ENCODE measurements around the gene CEPT1.

The CEPT1 gene

DNA sequence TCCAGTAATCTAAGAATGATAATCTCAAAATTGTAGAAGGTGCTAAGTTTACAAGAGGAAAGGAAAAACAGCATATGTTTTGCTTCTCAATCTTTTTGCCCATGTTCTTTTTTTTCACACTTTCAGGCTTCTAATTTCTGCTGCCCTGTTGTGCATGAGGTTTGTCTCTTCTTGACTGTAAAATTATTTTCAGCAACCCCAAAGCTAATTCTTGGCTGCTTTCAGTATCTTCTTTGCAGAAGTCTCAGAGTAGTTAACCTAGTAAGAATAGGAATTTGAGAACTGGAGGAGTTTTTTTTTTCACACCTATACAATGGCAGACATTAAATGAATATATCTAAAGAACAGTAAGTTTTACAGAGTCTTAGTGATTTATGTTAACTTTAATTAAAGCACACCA is 34.0 kb downstream of the CEPT1 start:
- TF ChIP-seq, protein P1, sequence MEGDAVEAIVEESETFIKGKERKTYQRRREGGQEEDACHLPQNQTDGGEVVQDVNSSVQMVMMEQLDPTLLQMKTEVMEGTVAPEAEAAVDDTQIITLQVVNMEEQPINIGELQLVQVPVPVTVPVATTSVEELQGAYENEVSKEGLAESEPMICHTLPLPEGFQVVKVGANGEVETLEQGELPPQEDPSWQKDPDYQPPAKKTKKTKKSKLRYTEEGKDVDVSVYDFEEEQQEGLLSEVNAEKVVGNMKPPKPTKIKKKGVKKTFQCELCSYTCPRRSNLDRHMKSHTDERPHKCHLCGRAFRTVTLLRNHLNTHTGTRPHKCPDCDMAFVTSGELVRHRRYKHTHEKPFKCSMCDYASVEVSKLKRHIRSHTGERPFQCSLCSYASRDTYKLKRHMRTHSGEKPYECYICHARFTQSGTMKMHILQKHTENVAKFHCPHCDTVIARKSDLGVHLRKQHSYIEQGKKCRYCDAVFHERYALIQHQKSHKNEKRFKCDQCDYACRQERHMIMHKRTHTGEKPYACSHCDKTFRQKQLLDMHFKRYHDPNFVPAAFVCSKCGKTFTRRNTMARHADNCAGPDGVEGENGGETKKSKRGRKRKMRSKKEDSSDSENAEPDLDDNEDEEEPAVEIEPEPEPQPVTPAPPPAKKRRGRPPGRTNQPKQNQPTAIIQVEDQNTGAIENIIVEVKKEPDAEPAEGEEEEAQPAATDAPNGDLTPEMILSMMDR (IDR thresholded peaks at IDR 0.05) = no peak

DNA sequence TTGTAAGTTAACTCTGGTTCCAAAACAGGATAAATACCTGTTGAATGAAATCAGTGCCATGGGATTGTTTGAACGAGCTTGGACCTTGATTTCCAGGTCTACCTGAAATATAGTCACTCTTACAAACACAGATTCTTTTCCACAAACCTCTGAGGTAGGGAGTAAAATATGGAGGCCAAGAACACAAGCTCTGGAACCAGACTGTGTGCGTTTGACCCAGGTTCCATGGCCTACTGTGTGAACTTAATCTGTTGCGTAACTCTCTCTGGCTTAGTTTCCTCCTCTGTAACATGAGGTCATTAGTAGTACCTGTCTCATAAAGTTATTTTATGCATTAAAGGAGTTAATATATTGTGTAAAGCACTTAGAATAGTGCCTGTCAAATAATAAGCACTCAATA is 35.3 kb downstream of the CEPT1 start:
- TF ChIP-seq, protein P1 (IDR thresholded peaks at IDR 0.05) = no peak

DNA sequence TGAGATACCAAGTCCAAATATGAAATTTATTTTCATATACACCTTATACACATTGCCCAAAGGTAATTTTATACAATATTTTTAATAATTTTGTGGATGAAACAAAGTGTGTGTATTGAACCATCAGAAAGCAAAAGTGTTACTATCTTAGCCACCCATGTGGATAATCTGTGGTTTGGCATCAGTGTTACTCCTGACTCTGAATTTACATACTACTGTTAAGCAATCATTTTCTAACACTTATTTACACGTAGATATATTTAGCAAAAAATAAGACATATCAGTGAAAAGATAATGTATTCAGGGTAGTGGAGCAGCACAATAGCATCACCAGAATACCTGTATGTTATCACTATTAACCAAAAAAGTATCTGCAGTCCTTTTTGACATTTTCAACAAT is 36.7 kb downstream of the CEPT1 start:
- TF ChIP-seq, protein P1 (IDR thresholded peaks at IDR 0.05) = no peak

DNA sequence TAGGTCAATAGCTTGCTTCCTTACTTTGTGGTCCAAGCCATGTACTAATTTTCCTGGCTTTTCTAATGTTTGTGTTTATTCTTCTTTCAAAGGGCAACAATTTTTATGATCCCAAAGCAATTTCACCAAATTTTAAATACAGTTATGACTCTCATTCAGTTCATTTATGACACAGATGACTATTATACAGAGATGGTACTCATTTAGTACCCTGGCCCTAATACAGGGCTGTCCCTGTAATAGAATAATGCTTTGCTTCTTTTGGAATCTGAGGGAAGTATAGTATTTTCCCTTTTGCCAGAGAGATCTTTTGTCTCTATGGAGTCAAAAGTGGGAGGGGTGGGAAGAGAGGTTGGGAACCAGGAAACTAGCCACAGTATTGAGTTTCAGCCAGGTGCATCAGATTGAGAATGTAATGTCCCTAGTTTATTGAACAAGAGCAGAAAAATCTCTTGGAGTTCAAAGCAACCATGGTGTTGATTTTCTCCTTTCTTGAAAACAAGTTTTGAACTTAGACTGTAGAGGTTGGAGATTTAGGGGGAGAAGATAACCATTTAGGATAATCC is 40.0 kb downstream of the CEPT1 start:
- TF ChIP-seq, protein P1 (IDR thresholded peaks at IDR 0.05) = no peak

DNA sequence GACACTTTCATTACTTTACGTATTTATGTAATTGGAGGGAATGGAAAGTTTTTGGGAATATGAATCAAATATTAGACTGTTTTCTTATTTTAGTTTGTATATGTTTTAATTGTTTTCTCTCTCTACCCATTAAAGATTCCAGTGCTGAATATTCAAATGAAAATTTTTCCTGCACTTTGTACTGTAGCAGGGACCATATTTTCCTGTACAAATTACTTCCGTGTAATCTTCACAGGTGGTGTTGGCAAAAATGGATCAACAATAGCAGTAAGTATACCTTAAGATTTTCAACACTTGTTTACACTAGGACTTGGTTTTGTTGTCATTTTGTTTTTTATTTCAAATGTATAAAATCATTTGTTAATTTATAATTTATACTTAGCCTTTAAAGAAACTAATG is 42.0 kb downstream of the CEPT1 start:
- TF ChIP-seq, protein P1 (IDR thresholded peaks at IDR 0.05) = no peak

DNA sequence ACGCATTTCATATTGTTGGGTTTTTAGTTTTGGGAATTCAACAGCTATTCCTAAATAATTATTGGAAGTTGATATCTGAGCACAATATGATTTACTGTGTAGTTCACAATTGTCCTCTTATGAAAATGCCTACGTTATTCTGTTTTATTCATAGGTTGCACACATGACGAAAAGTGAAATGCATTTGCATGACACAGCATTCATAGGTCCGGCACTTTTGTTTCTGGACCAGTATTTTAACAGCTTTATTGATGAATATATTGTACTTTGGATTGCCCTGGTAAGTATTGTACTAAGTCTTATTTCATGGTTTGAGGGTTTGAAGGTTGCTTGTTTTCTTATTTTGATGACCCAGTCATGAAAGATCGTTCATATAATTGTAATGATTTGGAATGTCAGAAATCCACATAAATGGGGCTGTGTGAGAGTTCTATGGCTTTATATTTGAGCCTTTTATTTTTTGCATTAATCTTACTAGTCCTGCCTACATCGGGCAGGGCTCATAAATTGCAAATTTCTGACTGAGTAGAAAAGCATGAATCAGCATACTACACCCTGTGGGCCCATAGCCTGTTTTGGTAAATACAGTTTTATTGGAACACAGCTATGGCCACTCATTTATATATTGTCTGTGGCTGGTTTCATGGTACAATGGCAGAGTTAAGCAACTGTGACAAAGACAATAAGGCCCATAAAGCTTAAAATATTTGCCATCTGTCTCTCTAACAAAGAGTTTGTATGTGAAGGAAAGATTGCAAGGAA is 43.5 kb downstream of the CEPT1 start:
- TF ChIP-seq, protein P1 (IDR thresholded peaks at IDR 0.05) = no peak

DNA sequence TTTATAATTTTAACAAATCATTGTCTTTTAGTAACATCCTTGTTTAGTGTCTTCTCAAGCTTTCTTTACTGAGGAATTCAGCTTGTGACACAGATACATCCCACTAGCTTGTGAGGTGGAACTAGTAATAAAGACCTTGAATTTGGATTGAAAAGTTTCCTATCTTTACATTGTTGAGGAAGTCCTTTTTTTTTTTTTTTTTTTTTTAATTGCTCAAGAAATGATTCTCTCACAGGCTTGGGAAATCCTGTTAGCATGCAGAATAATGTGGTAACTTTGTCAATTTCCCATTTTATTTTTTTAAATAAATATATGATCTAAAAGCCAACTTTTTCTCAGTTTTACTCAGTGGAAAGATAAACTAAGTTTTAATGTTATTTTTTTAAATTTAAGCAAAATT is 44.6 kb downstream of the CEPT1 start:
- TF ChIP-seq, protein P1 (IDR thresholded peaks at IDR 0.05) = no peak

All from LNCAP (cell line).